H1 (cell line): ENCODE measurements around the gene NXPH2. TPM values are rescaled to one million over a fixed set of nuclear protein-coding genes. Genes with fewer than 3 reads are reported as not detected.

Experiments
- ATF3 ChIP-seq: IDR thresholded peaks from 2 replicates; pipeline ENCODE4 v1.6.1; 2011; ENCODE audit warnings: low read depth, mild to moderate bottlenecking, low read length; ENCODE audit not compliant: insufficient read depth
- EGR1 ChIP-seq: IDR thresholded peaks from 2 replicates; pipeline ENCODE4 v1.6.1; 2011; ENCODE audit warnings: low read depth, low read length, borderline replicate concordance
- JUND ChIP-seq: IDR thresholded peaks from 2 replicates; pipeline ENCODE4 v1.6.1; 2011; ENCODE audit warnings: mild to moderate bottlenecking, improper control_type of control experiment, low read length
- NANOG ChIP-seq: IDR thresholded peaks from 2 replicates; pipeline ENCODE4 v1.6.1; 2011; ENCODE audit warnings: low read length, low read depth, mild to moderate bottlenecking, inconsistent platforms; ENCODE audit not compliant: insufficient read depth, poor library complexity, severe bottlenecking
- RAD21 ChIP-seq, 2 experiments: IDR thresholded peaks in 1 of 2; conservative IDR thresholded peaks in 1 of 2; 2 replicates each; pipeline ENCODE4 v1.6.1; 2011; ENCODE audit warnings: low read depth in 2 of 2, low read length in 2 of 2, improper control_type of control experiment in 1 of 2, inconsistent platforms in 1 of 2, mild to moderate bottlenecking in 1 of 2, moderate library complexity in 1 of 2
- SIX5 ChIP-seq: IDR thresholded peaks from 2 replicates; pipeline ENCODE4 v1.6.1; 2011; ENCODE audit warnings: mild to moderate bottlenecking, low read depth, low read length
- SUZ12 ChIP-seq: fragments of 200-600 bp; sonication (generic); IDR thresholded peaks from 2 replicates; pipeline ENCODE4 v1.6.1; 2012; ENCODE audit warnings: mild to moderate bottlenecking, inconsistent platforms, low read length, moderate library complexity, mixed read lengths
- polyA plus RNA-seq, 7 experiments: library from polyadenylated mRNA; depleted of rRNA in 3 of 7; stranded (reverse) in 5 of 7; unstranded in 2 of 7; fragments of >200 nt in 5 of 7; fragments of 200-250 nt in 2 of 7; gene quantifications; 1 replicate in 5 of 7; 2 replicates in 1 of 7; 4 replicates in 1 of 7; pipeline versions ENCODE4 v1.2.1 to v1.2.3, GENCODE V29; 2011 to 2013; ENCODE audit warnings: missing spikeins in 2 of 7, mixed read lengths in 2 of 7
- total RNA-seq: library from RNA; stranded (reverse); fragmentation: NEBNext Ultra II Directional; extraction: Animal tissue kit (Norgen Biotek cat#: 25700); gene quantifications from 2 replicates; pipeline ENCODE4 v1.2.1, GENCODE V29; 2021

Gene NXPH2
- total and polyA plus RNA-seq, 2 of the 8 experiments (the other 6 are each of a cell fraction or from before 2014, with no cell fraction given), result 1.9 to 6.9 TPM

DNA sequence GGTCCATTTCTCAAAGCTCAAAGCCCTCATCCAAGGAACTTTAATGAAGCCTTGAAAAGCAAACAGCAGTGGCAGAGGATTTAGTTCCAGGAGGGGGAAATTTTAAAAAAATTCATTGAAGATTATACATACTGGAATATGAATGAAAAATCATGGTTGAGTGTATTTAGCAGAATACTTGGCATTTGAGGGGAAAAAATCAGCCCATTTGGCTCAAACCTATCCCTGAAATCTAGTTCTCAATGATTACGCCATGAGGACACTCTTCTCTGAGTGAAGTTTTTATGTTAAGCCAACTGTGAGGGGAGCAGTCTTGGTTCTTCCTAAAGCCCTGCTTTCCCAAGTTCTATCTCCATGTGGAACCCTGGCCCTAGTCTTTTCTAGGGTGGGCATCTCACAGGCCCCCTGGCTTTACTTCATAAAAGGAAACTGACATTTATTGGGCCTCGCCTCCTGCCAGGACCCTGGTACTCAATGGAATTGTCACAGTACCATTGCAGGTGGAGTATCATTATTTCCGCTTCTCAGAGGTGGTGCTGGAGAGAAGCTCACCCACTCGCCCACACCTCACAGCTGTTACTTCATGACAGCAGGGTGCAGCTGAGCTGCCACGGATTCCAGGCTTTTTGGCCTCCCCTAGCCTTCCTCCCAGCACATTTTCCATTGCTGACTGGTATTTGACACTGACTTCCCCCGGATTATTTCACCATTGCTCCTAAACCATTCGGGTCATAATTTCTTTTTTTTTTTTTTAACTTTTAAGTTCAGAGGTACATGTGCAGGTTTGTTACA is 56.8 kb downstream of the NXPH2 start (continued):
- no peak for TF ChIP-seq SUZ12
- no peak for TF ChIP-seq ATF3
- TF ChIP-seq NANOG, result no peak
- no peak for TF ChIP-seq EGR1
- no peak for TF ChIP-seq SIX5
- no peak for TF ChIP-seq RAD21 (IDR thresholded peaks at IDR 0.05 in 1 of 2, conservative IDR thresholded peaks at IDR 0.05 in 1 of 2; ENCODE audit: low read depth in 2 of 2, low read length in 2 of 2)
- TF ChIP-seq JUND, result no peak
